GM21367 (cell line): ENCODE results near the gene TIMM22.

Source experiments
- ATAC-seq: cut with Tn5 transposase; IDR thresholded peaks from one replicate; pipeline ENCODE4 v1.9.1; 2021; ENCODE audit not compliant: unreplicated experiment

TIMM22 gene

GRCh38 chr17:1001640-1002411 is 4.9 kb downstream of the TIMM22 start:
- no peak for ATAC-seq

GRCh38 chr17:1002412-1002753 is 5.5 kb downstream of the TIMM22 start:
- no peak for ATAC-seq

- no peak for ATAC-seq
Measured at GRCh38 chr17:1002771-1003555, 6.0 kb downstream of the TIMM22 start.

- no peak for ATAC-seq
Measured at GRCh38 chr17:1003633-1003971, 6.7 kb downstream of the TIMM22 start.

- ATAC-seq, result no peak
Measured at GRCh38 chr17:1003972-1004768, 7.2 kb downstream of the TIMM22 start.

GRCh38 chr17:1004769-1005295 is 7.9 kb downstream of the TIMM22 start:
- no peak for ATAC-seq

GRCh38 chr17:1005361-1005946 is 8.5 kb downstream of the TIMM22 start:
- ATAC-seq, result no peak

- ATAC-seq, result no peak
Measured at GRCh38 chr17:1006054-1006453, 9.1 kb downstream of the TIMM22 start.

- ATAC-seq, result no peak
Measured at GRCh38 chr17:1007310-1008007, 10.5 kb downstream of the TIMM22 start.

GRCh38 chr17:1008008-1008761 is 11.3 kb downstream of the TIMM22 start:
- ATAC-seq, result no peak

GRCh38 chr17:1009229-1010085 is 12.5 kb downstream of the TIMM22 start:
- no peak for ATAC-seq

- ATAC-seq, result no peak
Measured at GRCh38 chr17:1010086-1010450, 13.1 kb downstream of the TIMM22 start.

- ATAC-seq, result no peak
Measured at GRCh38 chr17:1010586-1010985, 13.7 kb downstream of the TIMM22 start.

- no peak for ATAC-seq
Measured at GRCh38 chr17:1011138-1011537, 14.2 kb downstream of the TIMM22 start.

- no peak for ATAC-seq
Measured at GRCh38 chr17:1011760-1012735, 15.1 kb downstream of the TIMM22 start.

GRCh38 chr17:1012823-1013728 is 16.1 kb downstream of the TIMM22 start:
- ATAC-seq, result no peak

- no peak for ATAC-seq
Measured at GRCh38 chr17:1013729-1014090, 16.8 kb downstream of the TIMM22 start.
